ENCODE data around the gene HSF5. TPM values are rescaled to one million over a fixed set of nuclear protein-coding genes. Genes with fewer than 3 reads are reported as not detected.
A peak's percentile ranks its signal among the peaks of the same experiment; 100 is the strongest.

HSF5 gene
- total and polyA plus RNA-seq, 2 of the 4 experiments (the other 2 are of a cell fraction): not detected

DNA sequence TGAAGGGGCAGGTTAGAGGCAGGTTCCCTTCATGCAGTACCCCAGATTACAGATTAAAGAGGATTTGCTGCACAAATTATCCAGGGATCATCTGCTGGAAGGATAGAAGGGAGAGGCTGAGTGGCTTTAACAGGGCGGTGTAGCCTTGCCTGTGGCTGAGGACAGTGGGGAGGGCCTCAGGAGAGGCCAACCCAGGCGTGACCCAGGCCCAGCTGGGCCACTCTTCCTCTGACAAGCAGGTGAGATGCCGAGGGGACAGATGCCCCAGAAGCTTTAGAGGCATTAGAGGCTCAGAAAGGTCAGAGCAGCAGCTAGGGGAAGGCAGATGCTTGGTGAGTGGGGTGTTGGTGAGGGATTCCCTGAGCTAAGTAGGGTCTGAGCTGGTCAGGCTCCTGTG is 44.3 kb upstream of the HSF5 start:
- no peaks in the 10 kb centered on the region for H3K79me1 ChIP-seq (ENCODE audit: low read depth in 1 of 2, low read length in 2 of 2)
- H2AK5ac ChIP-seq (ENCODE audit: low read depth, low read length): no peak overlapping the region
- TF ChIP-seq RFX5 (IDR thresholded peaks at IDR 0.05; ENCODE audit: low read depth, low read length): no peak
- no peak for TF ChIP-seq NFE2L2 (IDR thresholded peaks at IDR 0.05; ENCODE audit: low read depth, low read length)
- no peak for TF ChIP-seq POLR2A (IDR thresholded peaks at IDR 0.05; ENCODE audit: low read depth, low read length)
- ATAC-seq (ENCODE audit: low read depth) (no peak), DNase-seq (no peak)
- H4K20me1 ChIP-seq (ENCODE audit: insufficient read depth, low read length): no peaks in the 10 kb centered on the region
- H4K5ac ChIP-seq (ENCODE audit: low read depth, low read length): no peak overlapping the region
- H3K9me1 ChIP-seq (ENCODE audit: insufficient read depth, low read length): peaks cover 6% of the 10 kb centered on the region; the same call in 1 of the 2 replicates
- 51% methylated on average over 2 of the region's 3 CpGs; no CpG with 5 or more reads in 1 of the 2 experiments for WGBS, 2 experiments (ENCODE audit: extremely low coverage in 2 of 2, insufficient read length in 1 of 2)
- H4K8ac ChIP-seq (ENCODE audit: low read depth in 2 of 2, low read length in 2 of 2): no peak overlapping the region
- no peak overlapping the region for H3K27ac ChIP-seq (ENCODE audit: insufficient read depth, low read length)
- H2BK120ac ChIP-seq (ENCODE audit: low read depth, low read length): no peak overlapping the region
- H2BK5ac ChIP-seq (ENCODE audit: low read depth, low read length, poor library complexity, severe bottlenecking): no peak overlapping the region
- H2BK20ac ChIP-seq (ENCODE audit: low read depth, low read length): no peak overlapping the region
- H3K23ac ChIP-seq (ENCODE audit: low read depth, low read length): peak overlapping the region; percentile 71; the same call in 1 of the 2 replicates
- no peak overlapping the region for H2BK15ac ChIP-seq (ENCODE audit: low read depth, low read length)
- BruUV-seq (replicated peaks): no TSS peak
- H3K4me1 ChIP-seq (ENCODE audit: control insufficient read depth, insufficient read depth, low read length): peaks cover 5% of the 10 kb centered on the region; the same call in 1 of the 2 replicates
- no peaks in the 10 kb centered on the region for H3K9me3 ChIP-seq (ENCODE audit: control insufficient read depth, insufficient read depth, low read length)
- peak overlapping the region; percentile 15 for H2AK9ac ChIP-seq (replicated peaks; ENCODE audit: low read depth, low read length, poor library complexity)
- no peak overlapping the region for H3K14ac ChIP-seq (replicated peaks; ENCODE audit: low read depth, low read length)
- ChIA-PET POLR2A (ENCODE audit: unreplicated experiment) (no interaction called here), CTCF (interaction anchor here (0.7 kb wide), 1 partner anchor 27 kb away, joined by 3 read pairs; no protein-coding TSS in a partner anchor)
- H3K9ac ChIP-seq (ENCODE audit: low read depth, low read length): peak overlapping the region; percentile 20; the same call in 1 of the 2 replicates
- in situ Hi-C loops (cut with MboI; ENCODE audit: low sequenced_read_pairs) (no loop called here), intact Hi-C loops (cut with micrococcal nuclease) (no loop called here), dilution Hi-C loops (cut with HindIII; ENCODE audit: low sequenced_read_pairs, unreplicated experiment) (no loop called here)
- no peak overlapping the region for H3K4me3 ChIP-seq (ENCODE audit: insufficient read depth, low read depth, low read length)
- H3K18ac ChIP-seq (ENCODE audit: low read depth, low read length): no peak overlapping the region
- H3K4me2 ChIP-seq (ENCODE audit: low read depth, low read length): peak overlapping the region; percentile 86
- H4K91ac ChIP-seq (ENCODE audit: insufficient read depth, low read depth, low read length): no peak overlapping the region
- H3K4ac ChIP-seq (ENCODE audit: low read depth, low read length): no peak overlapping the region
- H3K56ac ChIP-seq (ENCODE audit: extremely low read depth, insufficient read depth, low read length): no peak overlapping the region
- peaks cover 10% of the 10 kb centered on the region for H3K27me3 ChIP-seq (ENCODE audit: control insufficient read depth, insufficient read depth, low read length)
- peak overlapping the region; percentile 91 for H2AFZ ChIP-seq (replicated peaks; ENCODE audit: low read length, poor library complexity)
- H3K36me3 ChIP-seq (ENCODE audit: control insufficient read depth, insufficient read depth, low read length): no peaks in the 10 kb centered on the region

Measured in IMR-90 (cell line).